GM13976 (cell line): ENCODE data around the gene TOM1L2.

Experiments
- DNase-seq: peaks from one replicate; pipeline ENCODE4 v3.0.0; 2012; ENCODE audit warnings: low spot score
- CTCF ChIP-seq: IDR thresholded peaks from 2 replicates; pipeline ENCODE4 v1.5.1; 2012; ENCODE audit warnings: borderline replicate concordance, mild to moderate bottlenecking; ENCODE audit not compliant: insufficient read depth; ENCODE audit errors: extremely low read depth, missing control alignments, control extremely low read depth
- in situ Hi-C: fragments of 300-500 bp; cut with MboI; formaldehyde crosslinking; loops from one replicate; pipeline ENCODE4 v1.12.0; 2022; ENCODE audit warnings: low sequenced_read_pairs, mixed read lengths, inconsistent platforms; ENCODE audit not compliant: unreplicated experiment

The TOM1L2 gene

GRCh38 chr17:17994271-17995069 is 22.3 kb upstream of the TOM1L2 start:
- no peak for DNase-seq
- TF ChIP-seq CTCF: no peak
- in situ Hi-C loops: no loop called here

GRCh38 chr17:17993852-17994251 is 21.7 kb upstream of the TOM1L2 start:
- TF ChIP-seq CTCF: no peak
- DNase-seq: no peak
- in situ Hi-C loops: no loop called here

- DNase-seq: no peak
- no peak for TF ChIP-seq CTCF
- in situ Hi-C loops: no loop called here
Measured at GRCh38 chr17:17993366-17993765, 21.2 kb upstream of the TOM1L2 start.

GRCh38 chr17:17990282-17990681 is 18.1 kb upstream of the TOM1L2 start:
- in situ Hi-C loops: no loop called here
- DNase-seq: no peak
- TF ChIP-seq CTCF: no peak

- in situ Hi-C loops: no loop called here
- TF ChIP-seq CTCF: no peak
- DNase-seq: no peak
Measured at GRCh38 chr17:17989618-17990017, 17.4 kb upstream of the TOM1L2 start.

GRCh38 chr17:17989081-17989480 is 16.9 kb upstream of the TOM1L2 start:
- no peak for DNase-seq
- no peak for TF ChIP-seq CTCF
- in situ Hi-C loops: no loop called here

GRCh38 chr17:17988427-17988945 is 16.3 kb upstream of the TOM1L2 start:
- in situ Hi-C loops: no loop called here
- TF ChIP-seq CTCF: no peak
- no peak for DNase-seq
